Measurements from ENCODE around the gene TIGD1. TPM values are rescaled to one million over a fixed set of nuclear protein-coding genes. Genes with fewer than 3 reads are reported as not detected.

The TIGD1 gene
- polyA plus RNA-seq, 1 experiment, result 1.7 TPM

- Histone ChIP-seq H3K36me3 (ENCODE audit: control insufficient read depth, insufficient read depth, low read length) (peaks cover 6% of the 10 kb centered on the region; the same call in 1 of the 2 replicates), H3K4me3 (ENCODE audit: low read depth, low read length) (no peak overlapping the region), H3K27me3 (ENCODE audit: control insufficient read depth, insufficient read depth, low read length) (peaks cover 3% of the 10 kb centered on the region; the same call in 1 of the 2 replicates)
- no peak for DNase-seq (ENCODE audit: low read depth)
- ChIA-PET CTCF (interaction anchor here (0.7 kb wide), 1 partner anchor 9 kb away, joined by 3 read pairs; no protein-coding TSS in a partner anchor), POLR2A (no interaction called here)
- TF ChIP-seq CTCF (IDR thresholded peaks at IDR 0.05; ENCODE audit: insufficient read depth, low read depth, low read length), result no peak
Measured at GRCh38 chr2:232542715-232543467, 7.5 kb downstream of the TIGD1 start.

GRCh38 chr2:232541961-232542714, 8.2 kb downstream of the TIGD1 start:
- ChIA-PET CTCF (interaction anchor here (0.7 kb wide), 1 partner anchor 8 kb away, joined by 3 read pairs; no protein-coding TSS in a partner anchor), POLR2A (no interaction called here)
- H3K36me3 ChIP-seq (ENCODE audit: control insufficient read depth, insufficient read depth, low read length), result peaks cover 6% of the 10 kb centered on the region; the same call in 1 of the 2 replicates
- H3K27me3 ChIP-seq (ENCODE audit: control insufficient read depth, insufficient read depth, low read length), result peaks cover 3% of the 10 kb centered on the region; the same call in 1 of the 2 replicates
- DNase-seq (ENCODE audit: low read depth), result no peak
- H3K4me3 ChIP-seq (ENCODE audit: low read depth, low read length), result no peak overlapping the region
- TF ChIP-seq CTCF (IDR thresholded peaks at IDR 0.05; ENCODE audit: insufficient read depth, low read depth, low read length), result no peak

GRCh38 chr2:232541195-232541960, 9.0 kb downstream of the TIGD1 start:
- TF ChIP-seq CTCF (IDR thresholded peaks at IDR 0.05; ENCODE audit: insufficient read depth, low read depth, low read length), result no peak
- ChIA-PET CTCF (no interaction called here), POLR2A (no interaction called here)

GRCh38 chr2:232540441-232541041, 9.8 kb downstream of the TIGD1 start:
- TF ChIP-seq CTCF (IDR thresholded peaks at IDR 0.05; ENCODE audit: insufficient read depth, low read depth, low read length), result no peak
- Histone ChIP-seq H3K36me3 (ENCODE audit: control insufficient read depth, insufficient read depth, low read length) (peaks cover under 1% of the 10 kb centered on the region; the same call in 1 of the 2 replicates), H3K27me3 (ENCODE audit: control insufficient read depth, insufficient read depth, low read length) (peaks cover 3% of the 10 kb centered on the region), H3K4me3 (ENCODE audit: low read depth, low read length) (no peak overlapping the region)
- ChIA-PET CTCF (no interaction called here), POLR2A (no interaction called here)
- no peak for DNase-seq (ENCODE audit: low read depth)

More at GRCh38 chr2:232541195-232541960, 9.0 kb downstream of the TIGD1 start:
- H3K36me3 ChIP-seq (ENCODE audit: control insufficient read depth, insufficient read depth, low read length), result peaks cover 3% of the 10 kb centered on the region; the same call in 1 of the 2 replicates
- no peak for DNase-seq (ENCODE audit: low read depth)
- H3K4me3 ChIP-seq (ENCODE audit: low read depth, low read length), result no peak overlapping the region
- H3K27me3 ChIP-seq (ENCODE audit: control insufficient read depth, insufficient read depth, low read length), result peaks cover 3% of the 10 kb centered on the region; the same call in 1 of the 2 replicates

Data from BJ (cell line).